K562 (cell line): ENCODE results near the gene USP13. TPM values are rescaled to one million over a fixed set of nuclear protein-coding genes. Genes with fewer than 3 reads are reported as not detected.

Experiments used
- ASH1L ChIP-seq: fragments of 450-650 bp; IDR thresholded peaks from 2 replicates; pipeline ENCODE4 v1.6.1; 2018; ENCODE audit warnings: borderline replicate concordance, mild to moderate bottlenecking, low read depth; ENCODE audit not compliant: partially characterized antibody
- HNRNPLL ChIP-seq: fragments of 200-400 bp; formaldehyde crosslinking; IDR thresholded peaks from 2 replicates; pipeline ENCODE4 v1.6.1; 2017; ENCODE audit warnings: low read length, low read depth, mild to moderate bottlenecking; ENCODE audit not compliant: poor library complexity, severe bottlenecking
- PHF8 ChIP-seq: fragments of 200-600 bp; sonication (generic); IDR thresholded peaks from 2 replicates; pipeline ENCODE4 v1.6.1; 2012; ENCODE audit warnings: mixed run types, mild to moderate bottlenecking, inconsistent platforms, low read length, moderate library complexity, borderline replicate concordance
- POLR2AphosphoS2 ChIP-seq: IDR thresholded peaks from 2 replicates; pipeline ENCODE4 v1.6.1; 2012; ENCODE audit warnings: low read length, improper control_type of control experiment
- RBFOX2 ChIP-seq: fragments of 200-400 bp; formaldehyde crosslinking; IDR thresholded peaks from 2 replicates; pipeline ENCODE4 v1.6.1; 2017; ENCODE audit warnings: low read depth, mild to moderate bottlenecking, low read length, moderate library complexity
- SMAD3 ChIP-seq: fragments of 450-650 bp; formaldehyde crosslinking; conservative IDR thresholded peaks from 2 replicates; pipeline ENCODE4 v1.4.0; 2020; ENCODE audit warnings: mild to moderate bottlenecking
- XRCC3 ChIP-seq: fragments of 450-650 bp; IDR thresholded peaks from 2 replicates; pipeline ENCODE4 v1.6.1; 2017; ENCODE audit warnings: mild to moderate bottlenecking, moderate library complexity
- ZNF407 ChIP-seq: fragments of 450-650 bp; IDR thresholded peaks from 2 replicates; pipeline ENCODE4 v1.6.1; 2016; ENCODE audit warnings: low read depth
- polyA plus RNA-seq, 8 experiments: library from polyadenylated mRNA; depleted of rRNA in 4 of 8; stranded (reverse) in 5 of 8; unstranded in 3 of 8; fragments of >200 nt; fragmentation: Nextera tagmentation in 2 of 8; fragmentation: Illumina TruSeq in 1 of 8; extraction: Ambion mirVana in 2 of 8; extraction: Trizol in 1 of 8; gene quantifications; 2 replicates each; pipeline versions ENCODE4 v1.2.1 to v1.2.3, GENCODE V29; 2011 to 2014; ENCODE audit warnings: inconsistent platforms in 1 of 8, missing spikeins in 1 of 8
- total RNA-seq, 7 experiments: library from RNA; depleted of rRNA in 6 of 7; stranded (reverse); fragments of >200 nt in 6 of 7; fragmentation: Illumina TruSeq in 2 of 7; extraction: Trizol in 2 of 7; gene quantifications; 2 replicates each; pipeline versions ENCODE4 v1.2.1 to v1.2.3, GENCODE V29; 2011 to 2021; ENCODE audit warnings: low replicate concordance in 1 of 7
- TF ChIP-seq, protein P1 (sequence below): IDR thresholded peaks from 3 replicates; pipeline ENCODE4 v1.6.1; 2011; ENCODE audit warnings: borderline replicate concordance, mild to moderate bottlenecking, moderate library complexity; ENCODE audit not compliant: insufficient read length; ENCODE audit errors: extremely low read depth

USP13 gene
- total and polyA plus RNA-seq, 9 of the 15 experiments (the other 6 are each of a cell fraction or from before 2014, with no cell fraction given), result 0.11 to 2.3 (median 0.51) TPM

DNA sequence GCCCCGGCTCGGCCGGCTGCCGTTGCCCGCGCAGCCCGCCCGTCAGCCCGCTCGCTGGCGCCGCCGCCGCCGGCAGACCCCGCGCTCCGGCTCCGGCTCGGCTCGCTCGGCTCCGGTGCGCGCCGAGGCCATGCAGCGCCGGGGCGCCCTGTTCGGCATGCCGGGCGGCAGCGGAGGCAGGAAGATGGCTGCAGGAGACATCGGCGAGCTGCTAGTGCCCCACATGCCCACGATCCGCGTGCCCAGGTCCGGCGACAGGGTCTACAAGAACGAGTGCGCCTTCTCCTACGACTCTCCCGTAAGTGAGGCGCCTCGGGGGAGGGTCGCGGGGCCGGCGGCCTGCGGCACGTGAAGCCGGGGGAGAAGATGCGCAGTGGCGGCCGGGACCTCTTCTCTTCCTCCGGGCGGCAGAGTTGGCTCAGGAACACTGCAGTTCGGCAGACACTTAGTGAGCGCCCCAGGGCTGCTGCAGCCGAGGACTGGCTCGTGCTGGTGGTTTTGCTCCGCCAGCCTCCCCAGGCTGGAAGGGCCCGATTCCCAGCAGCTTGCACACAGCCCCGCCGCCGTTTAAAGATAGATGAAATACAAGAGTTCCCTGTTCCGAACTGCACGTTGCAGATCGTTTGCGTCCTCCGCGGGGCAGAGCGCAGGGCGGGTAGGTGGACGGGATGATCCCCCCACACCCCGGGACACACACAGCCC, 407 bp downstream of the USP13 start (continued):
- TF ChIP-seq ZNF407 (no peak), RBFOX2 (0 out of 2 replicates have a peak, but pooled peaks have one; percentile 33), POLR2AphosphoS2 (no peak), XRCC3 (no peak), ASH1L (no peak), HNRNPLL (peak; percentile 18), PHF8 (peak; percentile 47; the same call in 1 of the 2 replicates), SMAD3 (CRISPR knock-in tag) (no peak)
- TF ChIP-seq, protein P1, sequence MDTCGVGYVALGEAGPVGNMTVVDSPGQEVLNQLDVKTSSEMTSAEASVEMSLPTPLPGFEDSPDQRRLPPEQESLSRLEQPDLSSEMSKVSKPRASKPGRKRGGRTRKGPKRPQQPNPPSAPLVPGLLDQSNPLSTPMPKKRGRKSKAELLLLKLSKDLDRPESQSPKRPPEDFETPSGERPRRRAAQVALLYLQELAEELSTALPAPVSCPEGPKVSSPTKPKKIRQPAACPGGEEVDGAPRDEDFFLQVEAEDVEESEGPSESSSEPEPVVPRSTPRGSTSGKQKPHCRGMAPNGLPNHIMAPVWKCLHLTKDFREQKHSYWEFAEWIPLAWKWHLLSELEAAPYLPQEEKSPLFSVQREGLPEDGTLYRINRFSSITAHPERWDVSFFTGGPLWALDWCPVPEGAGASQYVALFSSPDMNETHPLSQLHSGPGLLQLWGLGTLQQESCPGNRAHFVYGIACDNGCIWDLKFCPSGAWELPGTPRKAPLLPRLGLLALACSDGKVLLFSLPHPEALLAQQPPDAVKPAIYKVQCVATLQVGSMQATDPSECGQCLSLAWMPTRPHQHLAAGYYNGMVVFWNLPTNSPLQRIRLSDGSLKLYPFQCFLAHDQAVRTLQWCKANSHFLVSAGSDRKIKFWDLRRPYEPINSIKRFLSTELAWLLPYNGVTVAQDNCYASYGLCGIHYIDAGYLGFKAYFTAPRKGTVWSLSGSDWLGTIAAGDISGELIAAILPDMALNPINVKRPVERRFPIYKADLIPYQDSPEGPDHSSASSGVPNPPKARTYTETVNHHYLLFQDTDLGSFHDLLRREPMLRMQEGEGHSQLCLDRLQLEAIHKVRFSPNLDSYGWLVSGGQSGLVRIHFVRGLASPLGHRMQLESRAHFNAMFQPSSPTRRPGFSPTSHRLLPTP, result no peak
